ENCODE measurements around the gene SLC2A4RG.

- TF ChIP-seq CTCF (IDR thresholded peaks at IDR 0.05) (no peak), POLR2A (IDR thresholded peaks at IDR 0.05) (no peak)
Observed at GRCh38 chr20:63782521-63782971, 43.0 kb downstream of the SLC2A4RG start.

All from adrenal gland (tissue), 5 donors.